Measurements from ENCODE around the gene VDAC1. TPM values are rescaled to one million over a fixed set of nuclear protein-coding genes. Genes with fewer than 3 reads are reported as not detected.

The VDAC1 gene
- total and polyA plus RNA-seq, 2 donors from 2014 or later, result 148 to 285 TPM

DNA sequence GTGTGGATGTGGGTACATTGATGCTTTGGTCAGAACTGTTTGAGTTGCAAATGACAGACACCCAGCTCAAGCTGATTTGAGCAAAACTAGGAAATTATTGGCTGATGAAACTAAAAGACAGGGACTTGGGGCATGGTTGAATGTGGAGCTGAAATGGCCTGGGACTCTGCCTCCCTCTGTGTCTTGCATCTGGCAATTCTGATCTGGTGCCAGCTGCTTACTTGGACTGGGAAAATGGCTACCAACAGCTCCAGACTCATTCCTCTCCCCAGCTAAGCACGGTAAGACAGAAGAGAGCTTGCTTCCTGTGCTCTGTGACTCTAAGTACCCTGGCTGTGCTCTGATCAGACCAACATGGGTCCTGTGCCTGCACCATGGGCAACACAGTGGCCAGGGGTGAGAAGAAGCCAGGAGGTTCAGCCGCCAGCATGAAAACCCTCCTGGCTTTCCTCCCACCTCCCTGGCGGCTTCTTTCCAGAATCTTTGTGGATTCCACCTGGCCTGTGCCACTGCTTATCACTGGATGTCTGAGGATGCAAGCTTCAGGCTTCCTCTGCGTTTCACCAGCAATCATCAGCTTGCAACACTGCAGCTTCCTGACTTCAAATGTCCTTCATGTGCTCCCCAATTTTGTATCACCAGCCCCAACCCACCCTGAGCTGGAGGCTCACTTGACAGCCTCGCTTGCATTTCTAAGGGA is 80.4 kb downstream of the VDAC1 start:
- TF ChIP-seq CTCF (IDR thresholded peaks at IDR 0.05; ENCODE audit: borderline replicate concordance, extremely low read depth, insufficient read depth), result no peak
- Histone ChIP-seq H3K27ac (ENCODE audit: low read depth in 2 of 2, low read length in 2 of 2) (no peak overlapping the region), H3K9ac (ENCODE audit: low read length in 3 of 3) (no peak overlapping the region), H3K36me3 (ENCODE audit: control insufficient read depth in 2 of 3, insufficient read depth in 3 of 3, low read length in 3 of 3) (no peaks in the 10 kb centered on the region), H3K4me3 (ENCODE audit: low read length in 3 of 3) (no peak overlapping the region), H3K27me3 (ENCODE audit: control insufficient read depth, insufficient read depth, low read length) (no peaks in the 10 kb centered on the region), H3K4me1 (ENCODE audit: control insufficient read depth in 2 of 3, insufficient read depth in 2 of 3, low read depth in 1 of 3, low read length in 3 of 3) (peaks cover 0 to 16% (median 12%) of the 10 kb centered on the region in 3 donors), H3K9me3 (ENCODE audit: control insufficient read depth in 2 of 3, insufficient read depth in 1 of 3, low read length in 3 of 3) (no peaks in the 10 kb centered on the region)
- FAIRE-seq (no peak), DNase-seq (no peak)
- intact Hi-C loops (cut with DNase I), result no loop called here

GRCh38 chr5:133921979-133922378 is 82.8 kb downstream of the VDAC1 start:
- H3K36me3 ChIP-seq (ENCODE audit: control insufficient read depth in 2 of 3, insufficient read depth in 3 of 3, low read length in 3 of 3), result no peaks in the 10 kb centered on the region
- H3K9ac ChIP-seq (ENCODE audit: low read length in 3 of 3), result no peak overlapping the region
- no peak overlapping the region for H3K4me3 ChIP-seq (ENCODE audit: low read length in 3 of 3)
- no peak for FAIRE-seq
- no peak for TF ChIP-seq CTCF (IDR thresholded peaks at IDR 0.05; ENCODE audit: borderline replicate concordance, extremely low read depth, insufficient read depth)
- intact Hi-C loops (cut with DNase I), result no loop called here
- H3K4me1 ChIP-seq (ENCODE audit: control insufficient read depth in 2 of 3, insufficient read depth in 2 of 3, low read depth in 1 of 3, low read length in 3 of 3), result peaks cover 0 to 9% (median 9%) of the 10 kb centered on the region in 3 donors
- no peaks in the 10 kb centered on the region for H3K9me3 ChIP-seq (ENCODE audit: control insufficient read depth in 2 of 3, insufficient read depth in 1 of 3, low read length in 3 of 3)
- H3K27me3 ChIP-seq (ENCODE audit: control insufficient read depth, insufficient read depth, low read length), result no peaks in the 10 kb centered on the region
- H3K27ac ChIP-seq (ENCODE audit: low read depth in 2 of 2, low read length in 2 of 2), result no peak overlapping the region
- DNase-seq, result no peak

Other genes starting within 250 kb of the VDAC1 start
- 43.9 TPM for gene C5orf15, start 36.4 kb downstream of the VDAC1 start, total RNA-seq
- gene C5orf15, start 36.4 kb downstream of the VDAC1 start, polyA plus RNA-seq (ENCODE audit: insufficient read depth, low read depth, low replicate concordance), result 54.4 TPM
- gene TCF7, start 109.7 kb upstream of the VDAC1 start, total RNA-seq, result 15.6 TPM
- gene TCF7, start 109.7 kb upstream of the VDAC1 start, polyA plus RNA-seq (ENCODE audit: insufficient read depth, low read depth, low replicate concordance), result 1.2 TPM
- gene SKP1, start 172.0 kb upstream of the VDAC1 start, total RNA-seq, result 380 TPM
- 848 TPM for gene SKP1, start 172.0 kb upstream of the VDAC1 start, polyA plus RNA-seq (ENCODE audit: insufficient read depth, low read depth, low replicate concordance)
- gene PPP2CA, start 221.1 kb upstream of the VDAC1 start, total RNA-seq, result 121 TPM
- gene PPP2CA, start 221.1 kb upstream of the VDAC1 start, polyA plus RNA-seq (ENCODE audit: insufficient read depth, low read depth, low replicate concordance), result 94.8 TPM